Vagina (tissue), 2 donors: Measurements from ENCODE around the gene TMIGD3. TPM values are rescaled to one million over a fixed set of nuclear protein-coding genes. Genes with fewer than 3 reads are reported as not detected.

Source experiments
- DNase-seq, 2 donors: peaks; one replicate each; pipeline ENCODE4 v3.0.0-alpha.2; 2017; ENCODE audit errors: extremely low spot score in 2 of 2
- H3K27ac ChIP-seq: fragments of 200-600 bp; sonication (generic); one replicate; pipeline ENCODE4 v1.5.1; 2019
- H3K27me3 ChIP-seq: fragments of 200-600 bp; sonication (generic); one replicate; pipeline ENCODE4 v1.5.1; 2019
- H3K36me3 ChIP-seq, 2 donors: fragments of 200-600 bp; sonication (generic); one replicate each; pipeline ENCODE4 v1.5.1; 2017 to 2019
- H3K4me1 ChIP-seq: fragments of 200-600 bp; sonication (generic); one replicate; pipeline ENCODE4 v1.5.1; 2019
- H3K4me3 ChIP-seq, 2 donors: fragments of 200-600 bp; sonication (generic); 1 replicate in 1 of 2; 2 replicates in 1 of 2; pipeline ENCODE4 v1.5.1; 2016 to 2019
- H3K9me3 ChIP-seq: fragments of 200-600 bp; sonication (generic); one replicate; pipeline ENCODE4 v1.5.1; 2019
- POLR2A ChIP-seq, 2 donors: fragments of 450-650 bp; IDR thresholded peaks; one replicate each; pipeline ENCODE4 v1.6.1; 2017; ENCODE audit warnings: antibody characterized with exemption in 2 of 2, mild to moderate bottlenecking in 2 of 2, moderate library complexity in 2 of 2
- POLR2AphosphoS5 ChIP-seq, 2 donors: sonication (generic); formaldehyde crosslinking; IDR thresholded peaks; one replicate each; pipeline ENCODE4 v1.9.0; 2017; ENCODE audit warnings: antibody characterized with exemption in 2 of 2, mild to moderate bottlenecking in 2 of 2, low read depth in 1 of 2; ENCODE audit not compliant: insufficient read depth in 1 of 2
- intact Hi-C: fragments of 100-400 bp; cut with DNase I; formaldehyde crosslinking; loops from one replicate; pipeline ENCODE4 v1.15.1; 2023
- total RNA-seq: library from RNA; depleted of rRNA; stranded (reverse); fragments of >200 nt; gene quantifications from one replicate; pipeline ENCODE4 v1.2.3, GENCODE V29; 2016
- TF ChIP-seq, protein P1 (sequence below), 3 experiments: fragments of 450-650 bp in 2 of 3; fragments of 200-600 bp in 1 of 3; sonication (generic) in 1 of 3; IDR thresholded peaks; one replicate each; pipeline ENCODE4 v1.5.1; 2017 to 2019; ENCODE audit warnings: antibody characterized with exemption in 3 of 3, mild to moderate bottlenecking in 2 of 3, moderate library complexity in 2 of 3

TMIGD3 gene
- total RNA-seq, 1 donor from 2014 or later: 2.9 TPM

DNA sequence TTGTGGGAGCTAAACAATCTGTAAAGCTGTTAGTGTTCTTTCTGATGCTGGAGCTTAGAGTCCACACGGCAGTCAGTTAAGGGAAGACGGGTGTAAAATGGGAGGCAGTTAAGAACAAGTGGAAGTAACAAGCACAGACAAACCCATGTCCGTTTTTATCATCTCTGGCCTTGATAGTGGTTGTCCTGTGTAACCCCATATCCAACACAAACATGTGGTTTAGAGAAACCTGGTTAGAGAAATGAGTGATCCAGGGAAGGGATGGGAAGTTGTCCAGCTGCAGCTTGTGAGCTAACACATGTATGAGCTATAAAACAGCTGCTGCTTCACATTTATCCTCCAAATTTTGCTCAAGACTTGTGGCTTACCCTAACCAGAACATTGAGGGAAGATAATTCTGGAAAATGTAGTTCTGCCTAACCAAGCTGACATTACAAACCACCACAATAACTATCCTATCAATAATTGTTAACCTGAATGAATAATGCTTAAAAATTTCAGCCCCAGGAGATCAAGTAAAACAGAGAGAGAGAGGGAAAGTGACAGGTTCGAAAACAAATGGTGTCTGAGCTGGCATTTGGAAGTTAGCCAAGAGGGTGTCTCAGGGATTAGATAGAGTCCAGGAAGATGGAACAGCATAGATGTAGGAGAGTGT, 40.3 kb downstream of the TMIGD3 start:
- no peaks in the 10 kb centered on the region for H3K27me3 ChIP-seq
- no peaks in the 10 kb centered on the region for H3K4me1 ChIP-seq
- DNase-seq: no peak
- no peak overlapping the region for H3K4me3 ChIP-seq
- no peak overlapping the region for H3K27ac ChIP-seq
- no peaks in the 10 kb centered on the region for H3K9me3 ChIP-seq
- peaks cover 0 to 59% of the 10 kb centered on the region in 2 donors for H3K36me3 ChIP-seq
- TF ChIP-seq POLR2A (IDR thresholded peaks at IDR 0.05): no peak
- TF ChIP-seq, protein P1, sequence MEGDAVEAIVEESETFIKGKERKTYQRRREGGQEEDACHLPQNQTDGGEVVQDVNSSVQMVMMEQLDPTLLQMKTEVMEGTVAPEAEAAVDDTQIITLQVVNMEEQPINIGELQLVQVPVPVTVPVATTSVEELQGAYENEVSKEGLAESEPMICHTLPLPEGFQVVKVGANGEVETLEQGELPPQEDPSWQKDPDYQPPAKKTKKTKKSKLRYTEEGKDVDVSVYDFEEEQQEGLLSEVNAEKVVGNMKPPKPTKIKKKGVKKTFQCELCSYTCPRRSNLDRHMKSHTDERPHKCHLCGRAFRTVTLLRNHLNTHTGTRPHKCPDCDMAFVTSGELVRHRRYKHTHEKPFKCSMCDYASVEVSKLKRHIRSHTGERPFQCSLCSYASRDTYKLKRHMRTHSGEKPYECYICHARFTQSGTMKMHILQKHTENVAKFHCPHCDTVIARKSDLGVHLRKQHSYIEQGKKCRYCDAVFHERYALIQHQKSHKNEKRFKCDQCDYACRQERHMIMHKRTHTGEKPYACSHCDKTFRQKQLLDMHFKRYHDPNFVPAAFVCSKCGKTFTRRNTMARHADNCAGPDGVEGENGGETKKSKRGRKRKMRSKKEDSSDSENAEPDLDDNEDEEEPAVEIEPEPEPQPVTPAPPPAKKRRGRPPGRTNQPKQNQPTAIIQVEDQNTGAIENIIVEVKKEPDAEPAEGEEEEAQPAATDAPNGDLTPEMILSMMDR (IDR thresholded peaks at IDR 0.05): no peak
- TF ChIP-seq POLR2AphosphoS5 (IDR thresholded peaks at IDR 0.05; ENCODE audit: insufficient read depth in 1 of 2, low read depth in 1 of 2): no peak
- intact Hi-C loops: no loop called here

DNA sequence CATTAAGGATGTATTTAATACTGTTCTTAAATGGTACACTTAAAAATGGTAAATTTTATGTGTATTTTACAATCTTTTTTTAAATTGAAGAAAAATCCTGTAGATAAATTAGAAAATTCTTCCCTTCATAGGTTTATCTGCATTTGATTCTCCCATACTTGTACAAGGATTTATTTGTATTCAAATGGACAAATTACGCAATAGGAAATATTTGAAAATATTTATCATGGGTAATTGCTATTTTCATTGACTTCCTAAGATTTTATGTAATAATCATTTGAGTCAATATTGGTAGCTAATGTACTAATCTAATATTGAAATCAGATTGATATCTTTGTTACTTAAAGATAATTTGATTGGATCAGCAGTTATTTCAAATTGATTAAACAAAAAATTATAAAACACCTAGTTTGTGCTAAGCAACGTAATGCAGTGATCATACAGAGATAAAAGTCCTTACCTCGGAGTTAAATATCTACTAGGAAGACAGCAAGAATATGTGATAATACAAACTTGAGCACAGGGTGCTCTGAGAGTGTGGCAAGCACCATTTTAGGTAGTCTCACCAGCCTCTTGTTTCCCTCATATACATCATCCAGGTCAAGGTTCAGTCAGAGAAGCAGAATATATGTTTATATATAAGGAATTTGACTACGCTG, 40.9 kb downstream of the TMIGD3 start:
- no peak for TF ChIP-seq POLR2AphosphoS5 (IDR thresholded peaks at IDR 0.05; ENCODE audit: insufficient read depth in 1 of 2, low read depth in 1 of 2)
- DNase-seq: no peak
- no peaks in the 10 kb centered on the region for H3K4me1 ChIP-seq
- H3K4me3 ChIP-seq: no peak overlapping the region
- no peaks in the 10 kb centered on the region for H3K9me3 ChIP-seq
- H3K27ac ChIP-seq: no peak overlapping the region
- H3K36me3 ChIP-seq: peaks cover 0 to 60% of the 10 kb centered on the region in 2 donors
- intact Hi-C loops: no loop called here
- H3K27me3 ChIP-seq: no peaks in the 10 kb centered on the region

DNA sequence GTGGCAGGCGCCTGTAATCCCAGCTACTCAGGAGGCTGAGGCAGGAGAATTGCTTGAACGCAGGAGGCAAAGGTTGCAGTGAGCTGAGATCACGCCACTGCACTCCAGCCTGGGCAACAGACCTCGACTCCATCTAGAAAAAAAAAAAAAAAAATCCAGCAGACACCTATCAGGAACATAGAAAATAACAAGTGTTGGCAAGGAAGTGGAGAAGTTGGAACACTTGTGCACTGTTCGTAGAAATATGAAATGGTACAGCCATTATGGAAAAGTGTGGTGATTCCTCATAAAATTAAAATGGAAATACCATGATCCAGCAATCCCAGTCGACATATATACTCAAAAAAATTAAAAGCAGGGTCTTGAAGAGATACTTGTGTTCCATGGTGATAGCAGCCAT, 41.7 kb downstream of the TMIGD3 start:
- no peaks in the 10 kb centered on the region for H3K4me1 ChIP-seq
- intact Hi-C loops: no loop called here
- no peak overlapping the region for H3K27ac ChIP-seq
- no peak for DNase-seq
- H3K36me3 ChIP-seq: peaks cover 0 to 61% of the 10 kb centered on the region in 2 donors
- TF ChIP-seq POLR2A (IDR thresholded peaks at IDR 0.05): no peak
- TF ChIP-seq, protein P1 (IDR thresholded peaks at IDR 0.05): no peak
- TF ChIP-seq POLR2AphosphoS5 (IDR thresholded peaks at IDR 0.05; ENCODE audit: insufficient read depth in 1 of 2, low read depth in 1 of 2): no peak
- H3K4me3 ChIP-seq: no peak overlapping the region
- no peaks in the 10 kb centered on the region for H3K27me3 ChIP-seq
- H3K9me3 ChIP-seq: no peaks in the 10 kb centered on the region

GRCh38 chr1:111455642-111456031, 47.8 kb downstream of the TMIGD3 start:
- no peak overlapping the region for H3K27ac ChIP-seq
- no peaks in the 10 kb centered on the region for H3K9me3 ChIP-seq
- TF ChIP-seq POLR2A (IDR thresholded peaks at IDR 0.05) (no peak), POLR2AphosphoS5 (IDR thresholded peaks at IDR 0.05; ENCODE audit: insufficient read depth in 1 of 2, low read depth in 1 of 2) (no peak)
- TF ChIP-seq, protein P1 (IDR thresholded peaks at IDR 0.05): no peak
- H3K27me3 ChIP-seq: no peaks in the 10 kb centered on the region
- DNase-seq: no peak
- H3K4me3 ChIP-seq: no peak overlapping the region
- peaks cover 0 to 63% of the 10 kb centered on the region in 2 donors for H3K36me3 ChIP-seq
- peaks cover 41% of the 10 kb centered on the region for H3K4me1 ChIP-seq
- intact Hi-C loops: no loop called here

- H3K4me1 ChIP-seq: peaks cover 47% of the 10 kb centered on the region
- DNase-seq: no peak
- intact Hi-C loops: no loop called here
- TF ChIP-seq POLR2A (IDR thresholded peaks at IDR 0.05): no peak
- no peak for TF ChIP-seq POLR2AphosphoS5 (IDR thresholded peaks at IDR 0.05; ENCODE audit: insufficient read depth in 1 of 2, low read depth in 1 of 2)
- TF ChIP-seq, protein P1 (IDR thresholded peaks at IDR 0.05): no peak
- no peak overlapping the region for H3K4me3 ChIP-seq
- no peaks in the 10 kb centered on the region for H3K27me3 ChIP-seq
- no peak overlapping the region for H3K27ac ChIP-seq
- H3K9me3 ChIP-seq: no peaks in the 10 kb centered on the region
- H3K36me3 ChIP-seq: peaks cover 0 to 60% of the 10 kb centered on the region in 2 donors
Measured at GRCh38 chr1:111454859-111455641, 48.4 kb downstream of the TMIGD3 start.
